ENCODE measurements around the gene PDE6B.
A peak's percentile ranks its signal among the peaks of the same experiment; 100 is the strongest.
"Not testable (repeated sequence)": the region's sequence is repeated elsewhere in the genome, so short reads cannot be mapped to it uniquely, and the experiment has no call there.

PDE6B gene

DNA sequence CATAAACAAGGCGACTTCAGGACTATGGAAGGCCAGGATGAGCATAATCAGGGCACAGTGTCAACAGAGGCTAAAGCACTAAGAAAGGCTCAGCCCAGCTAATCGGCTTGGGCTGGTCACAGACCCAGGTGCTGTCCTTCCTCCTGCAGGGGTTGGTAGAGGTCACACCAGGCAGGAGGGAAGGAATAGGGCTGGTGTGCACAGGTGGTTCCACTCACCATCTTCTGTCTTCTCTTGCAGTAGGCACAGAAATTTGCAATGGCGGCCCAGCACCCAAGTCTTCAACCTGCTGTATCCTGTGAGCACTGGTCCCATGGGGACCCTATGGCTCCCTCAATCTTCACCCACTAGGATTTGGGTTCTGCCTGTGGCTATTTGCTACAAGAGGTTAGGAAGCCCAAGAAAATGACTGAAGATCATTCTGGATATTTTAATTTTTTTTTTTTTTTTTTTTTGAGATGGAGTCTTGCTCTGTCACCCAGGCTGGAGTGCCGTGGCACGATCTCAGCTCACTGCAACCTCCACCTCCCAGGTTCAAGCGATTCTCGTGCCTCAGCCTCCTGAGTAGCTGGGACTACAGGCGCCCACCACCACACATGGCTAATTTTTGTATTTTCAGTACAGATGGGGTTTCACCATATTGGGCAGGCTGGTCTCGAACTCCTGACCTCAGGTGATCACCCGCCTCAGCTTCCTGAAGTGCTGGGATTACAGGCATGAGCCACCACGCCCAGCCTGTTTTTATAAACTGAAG, 44.6 kb downstream of the PDE6B start:
- FAIRE-seq; DNase-seq (ENCODE audit: low spot score): not testable (repeated sequence)

DNA sequence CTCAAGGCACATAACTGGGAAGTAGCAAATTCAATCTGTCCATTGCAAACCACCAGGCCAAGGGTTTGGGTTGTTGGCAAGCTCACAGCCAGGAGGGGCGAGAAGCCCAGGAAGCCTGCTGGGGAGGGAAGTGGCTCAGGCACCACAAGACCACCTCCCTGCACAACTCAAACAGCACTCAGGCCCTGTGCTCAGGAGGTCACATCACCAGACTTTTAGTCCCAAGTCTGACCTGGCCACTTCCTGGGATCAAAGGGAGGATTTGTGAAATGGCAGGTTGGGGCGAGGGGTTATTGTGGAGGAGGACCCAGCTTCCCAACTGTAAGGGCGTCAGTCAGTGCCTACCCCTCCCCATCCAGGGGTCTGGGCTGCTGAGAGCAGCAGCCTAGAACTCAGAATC, 46.4 kb downstream of the PDE6B start:
- no peak for DNase-seq (ENCODE audit: low spot score)
- FAIRE-seq, result no peak

DNA sequence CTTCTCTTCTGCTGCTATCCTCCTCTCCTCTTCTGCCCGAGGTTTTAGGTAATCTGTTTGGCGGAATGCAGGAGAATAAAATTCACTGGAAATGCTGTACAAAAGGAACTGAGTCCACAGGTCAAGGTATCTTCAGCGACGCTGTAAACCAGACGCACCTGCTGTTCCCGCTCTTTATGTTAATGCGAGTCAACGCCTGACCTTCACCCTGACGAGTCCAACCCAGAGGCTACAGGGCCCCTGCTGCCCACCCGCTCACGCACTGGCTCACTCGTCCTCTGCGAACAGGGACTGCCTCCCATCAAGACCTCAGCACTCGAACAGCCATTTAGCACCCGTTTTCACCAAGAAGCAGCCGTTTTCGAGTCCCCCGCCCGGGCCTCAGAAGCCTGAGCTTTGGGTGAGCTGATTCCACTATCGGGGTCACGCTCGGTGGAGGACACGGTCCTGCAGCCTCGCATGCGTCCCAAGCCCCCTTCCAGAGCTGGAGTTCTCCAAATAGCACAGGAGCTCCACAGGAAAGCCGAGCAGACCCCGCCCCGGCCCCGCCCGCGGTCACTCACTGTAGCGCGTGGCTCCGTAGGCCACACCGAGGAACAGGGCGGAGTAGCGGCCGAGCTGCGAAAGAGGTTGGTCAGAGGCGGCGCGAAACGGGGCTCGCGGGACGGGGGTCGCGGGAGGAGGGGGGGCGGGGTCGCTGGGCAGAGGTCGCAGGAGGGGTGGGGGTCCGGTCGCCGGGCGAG, 48.1 kb downstream of the PDE6B start:
- FAIRE-seq (no peak), DNase-seq (ENCODE audit: low spot score) (no peak)

DNA sequence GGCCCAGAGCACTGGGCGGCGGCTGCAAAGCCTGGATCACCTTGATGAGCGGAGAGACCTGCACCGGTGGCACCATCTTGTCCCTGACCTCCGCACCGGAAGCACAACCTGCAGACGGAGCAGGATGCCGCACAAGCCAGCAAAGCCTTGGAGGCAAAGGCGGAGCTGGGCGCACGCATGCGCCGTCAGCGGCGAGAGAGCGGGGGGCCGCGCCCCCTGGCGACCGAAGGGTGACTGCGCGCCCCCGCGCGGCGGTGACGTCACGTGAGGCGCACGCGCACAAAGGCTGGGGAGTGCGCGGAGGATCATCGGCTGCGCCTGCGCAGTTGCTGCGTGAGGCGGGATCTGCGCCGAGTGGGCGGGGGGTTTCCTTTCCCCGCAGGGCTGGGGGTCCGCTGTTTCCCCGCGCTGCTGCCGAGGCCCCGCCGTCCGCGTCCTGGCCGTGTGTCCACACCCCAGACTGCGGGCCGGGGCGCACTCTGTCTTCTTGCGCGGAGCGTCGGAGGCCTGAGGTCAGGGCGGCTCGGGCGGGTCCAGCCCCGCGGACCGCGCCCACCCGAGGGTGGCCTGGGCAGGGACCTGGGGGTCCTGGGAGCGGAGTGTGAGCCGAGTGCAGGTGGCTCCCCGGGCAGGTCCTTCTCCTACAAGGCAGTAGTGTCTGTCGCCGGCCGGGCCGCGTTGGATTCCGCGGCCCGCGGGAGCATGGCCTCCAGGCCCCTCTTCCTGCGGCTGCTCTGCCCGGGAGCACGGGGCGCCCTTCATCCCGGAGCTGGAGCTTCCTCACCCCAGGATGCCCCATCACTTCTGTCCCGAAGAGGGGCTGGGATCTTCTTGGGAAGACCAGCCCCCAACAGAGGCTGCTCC, 49.0 kb downstream of the PDE6B start, which contains the start of the genes ATP5ME and MYL5:
TSS of gene ATP5ME (minus strand) at position 105 of the 864 bp plus-strand sequence. CDS start at position 76, 29 bp downstream.
TSS of gene MYL5 (plus strand) at position 371 of the 864 bp plus-strand sequence. CDS start 3,485 bp downstream, outside the sequence.
- DNase-seq (ENCODE audit: low spot score), result peak; percentile 91
- FAIRE-seq, result no peak

DNA sequence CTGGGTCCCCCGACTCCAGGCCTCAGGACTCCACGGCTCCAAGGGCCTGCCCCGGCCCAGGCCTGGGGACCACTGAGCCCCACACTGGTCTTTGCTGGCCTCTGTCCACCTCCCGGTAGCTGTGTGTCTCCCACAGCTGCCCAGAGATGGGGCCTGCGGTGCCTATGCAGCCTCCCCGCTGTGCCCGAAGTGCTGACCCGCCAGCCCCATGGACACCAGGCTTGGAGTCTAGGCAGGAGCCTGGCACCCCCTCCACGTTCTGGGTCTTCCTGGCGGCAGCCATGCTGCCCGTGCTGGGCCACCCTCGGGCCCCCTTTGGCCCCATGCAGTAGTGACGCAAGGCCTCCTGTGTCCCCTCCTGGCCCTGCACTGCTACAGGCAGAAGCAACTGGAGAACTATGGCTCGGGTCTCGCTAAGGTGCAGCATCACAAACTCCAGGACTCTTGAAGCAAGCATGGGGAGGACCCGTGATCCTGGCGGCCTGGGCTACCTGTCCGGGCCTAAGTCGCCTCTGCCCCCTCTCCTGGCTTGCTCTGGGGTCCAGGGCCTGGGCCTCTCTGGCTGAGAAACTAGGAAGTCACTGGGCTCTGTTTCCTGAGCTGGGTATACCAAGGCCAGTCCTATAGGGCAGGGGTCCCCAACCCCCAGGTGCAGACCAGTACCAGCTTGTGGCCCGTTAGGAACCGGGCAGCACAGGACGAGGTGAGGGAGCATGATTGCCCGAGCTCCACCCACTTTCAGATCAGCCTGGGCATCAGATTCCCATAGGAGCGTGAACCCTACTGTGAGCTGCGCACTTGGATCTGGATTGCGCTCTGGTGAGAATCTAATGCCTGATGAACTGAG, 49.9 kb downstream of the PDE6B start:
- FAIRE-seq (no peak), DNase-seq (ENCODE audit: low spot score) (no peak)

DNA sequence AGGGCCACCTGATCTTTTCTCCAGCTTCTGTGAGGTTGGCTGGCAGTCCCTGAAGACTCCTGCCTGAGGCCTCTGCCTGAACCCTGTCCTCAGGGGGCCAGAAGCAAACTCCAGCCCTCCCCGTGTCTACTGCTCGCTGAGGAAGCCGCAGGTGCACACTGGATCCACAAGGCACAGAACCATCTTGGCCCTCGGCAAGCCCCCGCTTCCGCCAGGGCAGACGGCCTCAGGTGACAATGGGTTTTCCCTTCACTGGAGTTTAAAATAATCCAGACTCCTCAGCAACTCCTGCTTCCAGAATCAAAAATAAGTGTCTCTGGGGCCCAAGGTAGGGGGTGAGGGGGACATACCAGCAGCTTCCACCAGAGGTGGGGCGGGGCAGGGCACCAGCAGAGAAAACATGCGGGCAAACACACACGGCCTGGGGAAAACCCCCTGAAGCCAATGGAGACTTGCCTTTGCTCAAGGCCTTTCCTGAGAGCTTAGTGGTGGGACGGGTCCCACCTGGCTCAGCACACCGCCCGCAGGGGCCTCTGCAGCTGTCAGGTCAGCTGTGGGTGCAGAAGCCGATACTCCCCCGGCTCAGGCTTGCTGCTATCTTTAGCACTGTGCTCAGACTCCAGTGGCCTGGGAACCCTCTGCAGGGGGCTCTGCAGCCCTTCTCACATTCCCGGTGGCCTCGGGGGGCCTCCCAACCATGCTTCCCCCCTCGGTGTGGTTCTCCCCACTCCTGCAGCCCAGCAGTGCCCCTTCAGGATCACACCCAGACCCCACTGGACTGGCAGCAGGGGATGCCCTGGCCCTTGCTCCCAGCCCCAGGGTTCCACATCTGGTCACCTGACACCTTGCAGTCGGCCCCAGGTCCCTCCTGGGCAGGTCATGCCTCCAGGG, 50.9 kb downstream of the PDE6B start:
- no peak for DNase-seq (ENCODE audit: low spot score)
- FAIRE-seq, result no peak

DNA sequence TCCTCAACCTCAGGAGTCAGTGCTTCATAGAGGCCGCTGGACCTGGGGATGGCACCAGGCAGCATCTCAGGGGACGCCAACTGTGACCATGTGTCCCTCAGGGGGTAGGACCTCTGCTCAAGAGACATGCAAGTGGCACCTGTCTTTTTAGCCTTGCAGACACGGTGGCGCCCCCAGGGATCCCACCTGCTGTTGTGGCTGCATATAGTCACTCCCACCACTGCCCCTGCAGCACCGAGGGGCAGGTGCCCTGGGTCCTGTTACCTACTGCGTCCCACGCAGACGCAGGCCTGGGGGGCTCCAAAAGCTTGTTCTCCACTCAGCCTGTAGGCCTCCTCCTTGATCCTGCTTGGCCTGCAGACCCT, 51.5 kb downstream of the PDE6B start:
- DNase-seq (ENCODE audit: low spot score) (no peak), FAIRE-seq (no peak)

DNA sequence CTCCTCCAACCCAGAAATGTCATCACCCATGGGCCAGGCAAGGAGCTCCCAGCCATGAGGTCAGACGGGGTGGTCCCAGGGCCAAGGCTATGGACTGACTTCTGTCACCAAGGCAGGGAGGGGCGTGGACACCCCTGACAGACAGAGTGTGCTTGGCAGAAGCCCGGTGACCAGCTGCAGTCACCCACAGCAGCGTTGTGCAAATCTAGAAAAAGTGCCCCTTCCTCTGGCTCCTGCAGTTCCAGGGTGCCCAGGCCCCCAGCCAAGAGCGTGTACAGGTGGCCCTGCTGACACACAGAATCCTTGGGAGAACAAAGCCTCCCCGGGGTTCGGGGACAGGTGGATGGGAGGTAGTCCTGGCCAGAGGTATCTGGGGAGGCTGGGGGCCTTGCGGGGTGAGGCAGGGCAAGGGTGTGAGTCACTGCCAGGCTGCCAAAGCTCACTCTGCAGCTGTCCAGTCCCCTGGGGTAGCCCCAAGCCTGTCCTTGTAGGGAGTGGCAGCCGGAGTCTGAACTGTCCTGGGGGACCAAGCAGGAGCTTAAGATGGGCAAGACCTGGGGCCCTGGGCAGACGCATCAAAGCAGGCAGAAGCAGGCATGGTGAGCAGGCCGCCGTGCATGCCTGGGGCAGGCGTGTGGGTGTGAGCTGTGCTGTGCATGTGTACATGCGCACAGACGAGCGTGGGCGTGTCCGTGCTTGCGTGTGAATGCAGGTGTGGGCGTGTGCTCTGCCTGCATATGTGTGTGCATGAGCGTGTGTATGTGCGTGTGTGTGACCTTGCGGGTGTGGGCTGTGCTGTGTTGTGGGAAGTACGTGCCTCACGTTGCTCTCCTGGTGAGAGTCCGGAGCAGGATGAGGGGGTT, 52.3 kb downstream of the PDE6B start:
- DNase-seq (ENCODE audit: low spot score) (no peak), FAIRE-seq (no peak)

DNA sequence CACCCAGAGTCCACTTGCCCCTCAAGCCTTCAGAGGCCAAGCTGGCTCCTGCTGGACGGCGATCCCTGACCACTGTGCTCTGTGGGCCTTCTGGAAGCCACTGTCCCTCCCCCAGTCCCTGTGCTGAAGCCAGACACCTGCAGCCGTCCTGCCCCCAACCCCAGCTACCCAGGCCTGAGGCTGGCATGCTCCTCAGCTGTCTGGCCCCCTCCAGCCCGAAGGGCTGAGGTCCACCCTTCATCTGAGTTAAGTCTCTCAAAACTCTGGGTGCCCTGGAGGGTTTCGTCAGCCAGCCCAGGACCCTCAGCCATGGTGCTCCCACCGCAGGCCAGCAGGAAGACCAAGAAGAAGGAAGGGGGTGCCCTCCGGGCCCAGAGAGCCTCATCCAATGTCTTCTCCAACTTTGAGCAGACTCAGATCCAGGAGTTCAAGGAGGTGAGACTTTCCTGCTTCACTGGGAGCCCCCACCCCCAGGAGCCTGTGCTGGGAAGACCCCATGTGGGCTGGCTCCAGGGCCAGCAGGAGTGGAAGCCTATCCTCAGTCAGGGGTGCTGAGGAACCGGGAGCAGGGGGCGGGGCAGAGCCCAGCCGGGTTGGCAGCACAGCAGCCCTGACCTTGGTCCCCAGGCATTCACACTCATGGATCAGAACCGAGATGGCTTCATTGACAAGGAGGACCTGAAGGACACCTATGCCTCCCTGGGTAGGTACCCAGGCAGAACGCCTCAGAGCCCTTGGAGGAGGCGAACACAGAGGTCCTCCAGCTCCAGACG, 53.1 kb downstream of the PDE6B start:
- FAIRE-seq (no peak), DNase-seq (ENCODE audit: low spot score) (no peak)

DNA sequence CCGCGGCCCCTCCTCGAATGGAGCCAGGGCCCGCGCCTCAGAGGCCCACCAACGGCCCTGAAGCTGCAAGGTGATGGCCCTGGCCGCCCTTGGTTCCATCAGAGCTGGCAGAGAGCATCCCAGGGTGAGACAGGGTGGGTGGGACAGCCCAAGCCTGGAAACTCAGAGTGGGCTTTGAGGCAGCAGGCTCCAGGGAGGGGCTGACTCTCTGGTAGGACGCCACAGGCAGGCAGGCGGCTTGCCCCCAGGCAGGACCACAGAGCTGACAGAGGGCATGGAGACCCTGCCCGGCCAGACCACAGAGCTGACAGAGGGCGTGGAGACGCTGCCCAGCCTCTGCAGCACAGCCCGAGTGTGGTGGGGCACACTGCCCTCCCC, 53.7 kb downstream of the PDE6B start:
- no peak for DNase-seq (ENCODE audit: low spot score)
- no peak for FAIRE-seq

DNA sequence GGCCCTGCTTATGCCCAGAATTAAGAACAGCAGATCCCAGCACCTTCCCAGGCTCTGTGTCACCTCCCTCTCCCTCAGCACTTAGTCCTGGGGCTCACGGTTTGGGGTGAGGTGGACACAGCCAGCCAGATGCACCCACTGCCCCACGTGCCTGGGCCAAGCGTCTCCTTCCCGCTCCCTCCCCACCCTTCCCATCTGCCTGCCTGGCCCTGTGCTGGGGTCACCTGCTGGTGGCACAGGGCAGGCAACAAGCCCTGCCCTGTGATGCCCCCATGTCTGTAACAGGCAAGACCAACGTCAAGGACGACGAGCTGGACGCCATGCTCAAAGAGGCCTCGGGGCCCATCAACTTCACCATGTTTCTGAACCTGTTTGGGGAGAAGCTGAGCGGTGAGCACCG, 54.3 kb downstream of the PDE6B start:
- DNase-seq (ENCODE audit: low spot score) (no peak), FAIRE-seq (no peak)

DNA sequence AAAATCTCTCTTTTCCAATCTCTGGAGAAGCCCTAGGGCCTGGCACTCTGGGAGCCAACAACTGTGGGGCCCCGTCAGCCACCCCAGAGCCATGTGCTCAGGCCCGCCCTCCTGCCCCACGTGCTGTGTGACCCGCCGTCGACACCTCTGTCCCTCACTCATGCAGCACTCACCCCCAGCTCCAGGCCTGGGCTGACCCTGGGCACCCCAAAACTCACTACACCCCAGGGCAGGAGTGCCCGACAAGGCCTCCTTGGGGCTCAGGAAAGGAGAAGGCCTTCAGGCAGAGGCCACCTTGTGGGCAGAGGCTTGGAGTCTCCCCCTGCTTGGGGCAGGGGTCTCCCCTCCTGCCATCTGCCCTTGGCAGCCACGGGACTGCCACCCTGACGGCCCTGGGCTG, 54.7 kb downstream of the PDE6B start:
- FAIRE-seq, result no peak
- no peak for DNase-seq (ENCODE audit: low spot score)

DNA sequence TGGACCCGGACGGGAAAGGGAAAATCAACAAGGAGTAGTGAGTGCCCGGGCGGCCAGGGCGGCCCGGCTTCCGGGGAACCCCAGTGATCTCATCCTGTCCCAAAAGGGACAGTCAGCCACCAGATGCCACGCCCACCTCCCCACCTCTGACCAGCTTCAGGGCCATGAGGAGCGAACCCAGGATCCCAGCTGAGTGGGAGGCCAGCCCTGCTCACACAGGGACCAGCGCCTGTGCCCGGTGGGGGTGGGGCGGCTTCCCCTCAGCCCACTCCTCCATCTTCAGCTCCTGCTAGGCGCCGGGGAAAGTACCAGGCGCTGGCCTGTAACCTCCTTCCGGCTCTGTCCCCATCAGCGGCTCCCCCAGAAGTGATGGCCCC, 55.2 kb downstream of the PDE6B start:
- no peak for DNase-seq (ENCODE audit: low spot score)
- no peak for FAIRE-seq

DNA sequence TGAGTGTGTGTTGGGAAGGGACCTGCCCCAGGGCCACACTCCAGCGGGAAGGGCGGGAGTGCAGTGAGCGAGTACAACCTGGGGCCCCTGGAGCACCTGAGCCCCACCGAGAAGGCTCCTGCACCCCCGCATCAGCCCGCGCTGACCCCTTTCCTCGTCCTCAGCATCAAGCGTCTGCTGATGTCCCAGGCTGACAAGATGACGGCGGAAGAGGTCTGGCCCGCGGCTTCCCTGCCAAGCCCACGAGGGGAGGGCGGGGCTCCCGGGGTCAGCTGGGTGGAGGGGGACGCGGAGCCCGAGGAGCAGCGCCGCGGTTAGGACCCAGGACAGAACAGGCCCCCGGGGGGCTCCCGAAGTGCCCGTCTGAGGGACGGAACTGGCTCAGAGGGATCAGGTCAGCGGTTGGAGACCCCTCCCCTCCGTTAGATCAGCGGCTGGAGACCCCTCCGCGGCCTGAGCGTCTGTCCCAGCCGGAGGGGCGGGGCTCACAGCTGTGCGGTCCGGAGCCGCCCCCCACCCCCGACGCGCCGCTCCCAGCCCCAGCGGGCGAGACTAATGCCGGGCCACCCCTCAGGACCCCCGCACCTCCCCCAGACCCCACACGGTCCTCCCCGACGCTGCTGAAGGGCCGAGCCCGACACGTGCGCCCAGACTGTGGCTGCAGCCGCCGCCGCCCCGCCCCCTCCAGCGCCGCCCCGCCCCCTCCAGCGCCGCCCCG, 55.7 kb downstream of the PDE6B start:
- DNase-seq (ENCODE audit: low spot score), result no peak
- FAIRE-seq, result no peak

DNA sequence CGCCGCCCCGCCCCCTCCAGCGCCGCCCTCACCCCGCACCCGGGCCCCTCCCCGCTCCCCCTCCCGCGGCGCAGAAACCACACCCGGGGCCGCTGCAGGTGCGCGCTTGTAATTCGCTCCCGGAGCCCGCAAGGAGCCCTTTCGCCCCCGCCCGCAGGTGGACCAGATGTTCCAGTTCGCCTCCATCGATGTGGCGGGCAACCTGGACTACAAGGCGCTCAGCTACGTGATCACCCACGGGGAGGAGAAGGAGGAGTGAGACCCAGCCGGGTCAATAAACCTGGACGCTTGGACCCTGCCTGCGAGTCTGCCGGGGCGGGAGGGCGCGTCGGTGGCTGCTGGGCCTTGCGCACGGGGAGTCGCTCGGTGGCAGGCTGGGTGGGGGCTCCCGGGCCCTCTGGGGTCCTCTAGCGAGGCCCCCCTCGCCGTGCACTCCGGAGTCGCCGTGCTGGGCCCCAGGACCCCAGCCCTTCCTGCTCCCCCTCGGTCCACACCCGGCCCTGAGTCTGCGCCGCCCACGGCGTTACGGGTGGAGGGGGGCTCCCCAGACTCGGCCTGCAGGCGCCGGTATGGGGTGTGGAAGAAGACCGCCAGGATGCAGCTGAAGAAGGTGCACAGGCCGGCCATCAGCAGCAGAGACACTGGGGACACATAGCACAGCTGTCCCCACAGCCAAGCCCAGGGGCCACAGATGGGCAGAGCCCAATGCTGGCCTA, 56.5 kb downstream of the PDE6B start:
- no peak for FAIRE-seq

DNA sequence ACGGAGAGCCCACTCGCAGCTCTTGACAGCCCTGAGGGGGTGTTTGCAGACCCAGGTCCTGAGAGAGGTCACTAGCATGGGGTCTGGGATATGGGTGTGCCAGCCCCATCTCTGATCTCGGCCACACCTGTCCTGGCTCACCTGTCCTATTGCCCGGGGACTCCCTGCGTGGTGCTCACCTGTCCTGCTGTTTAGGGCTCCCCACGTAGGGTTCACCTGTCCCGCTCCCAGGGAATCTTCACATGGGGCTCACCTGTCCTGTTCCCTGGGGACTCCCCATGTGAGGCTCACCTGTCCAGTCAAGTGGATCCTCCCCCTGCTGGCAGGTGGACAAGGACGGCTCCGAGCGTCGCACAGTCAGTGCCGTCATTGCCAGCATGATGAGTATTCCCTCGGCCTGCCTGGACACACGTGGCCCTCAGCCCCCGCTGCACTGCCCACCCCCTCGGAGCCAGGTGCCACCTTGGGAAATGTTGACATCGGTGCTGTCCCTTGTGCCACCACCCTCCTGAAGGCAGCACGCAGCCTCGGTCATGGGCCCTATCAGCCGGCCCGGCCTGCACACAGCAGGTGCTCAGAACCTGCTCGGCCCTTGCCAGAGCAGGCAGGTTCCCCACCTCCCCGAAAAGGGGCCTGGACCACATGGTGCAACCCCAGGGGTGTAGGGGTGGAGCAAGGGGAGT, 57.3 kb downstream of the PDE6B start:
- no peak for DNase-seq (ENCODE audit: low spot score)
- no peak for FAIRE-seq

More for the DNA sequence above, 56.5 kb downstream of the PDE6B start:
- DNase-seq (ENCODE audit: low spot score), result no peak

All from RCC 7860 (cell line).